ENCODE results near the gene BRD3OS.

Gene BRD3OS

DNA sequence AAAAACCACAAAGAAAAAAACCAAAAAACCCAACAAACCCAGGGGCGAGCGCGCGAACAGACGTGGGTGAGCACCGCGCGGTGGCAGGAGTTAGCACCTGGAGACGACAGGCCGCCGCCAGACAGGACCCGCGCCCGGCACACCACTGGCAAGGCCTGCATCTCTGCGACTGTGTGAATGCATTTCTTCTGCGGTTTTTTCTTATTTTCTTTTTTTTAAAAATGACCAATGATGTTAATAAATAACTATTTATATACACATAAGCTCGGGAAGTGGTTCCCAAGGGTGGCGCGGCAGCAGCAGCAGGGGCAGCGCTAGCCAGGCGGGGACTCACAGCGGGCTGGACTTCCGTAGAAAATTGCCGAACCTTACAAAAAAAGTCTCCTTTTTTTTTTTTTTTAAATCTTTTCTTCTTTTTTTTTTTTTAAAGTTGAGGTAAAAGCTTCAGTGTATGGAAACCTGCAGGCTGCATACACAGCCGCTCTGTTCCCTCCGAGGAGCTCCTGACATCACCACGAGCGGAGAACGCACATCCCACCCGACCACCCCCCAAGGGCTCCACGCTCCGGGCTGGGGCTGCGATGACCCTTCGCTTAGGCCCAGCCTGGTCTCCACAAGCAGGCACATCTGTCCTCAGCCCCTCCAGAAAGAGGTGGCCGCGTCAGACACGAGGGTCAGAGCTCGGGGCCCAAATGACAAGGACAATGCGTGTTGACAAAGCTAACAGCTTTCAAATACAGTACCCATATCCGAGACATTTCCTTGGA lies 7.4 kb downstream of the BRD3OS start:
- H3K4me3 ChIP-seq (replicated peaks; ENCODE audit: low read depth, low read length), result no peak overlapping the region
- peaks cover 26% of the 10 kb centered on the region for H3K36me3 ChIP-seq (ENCODE audit: control insufficient read depth, insufficient read depth, low read length)
- no peaks in the 10 kb centered on the region for H3K27me3 ChIP-seq (replicated peaks; ENCODE audit: control insufficient read depth, insufficient read depth, low read length)
- TF ChIP-seq, protein P1, sequence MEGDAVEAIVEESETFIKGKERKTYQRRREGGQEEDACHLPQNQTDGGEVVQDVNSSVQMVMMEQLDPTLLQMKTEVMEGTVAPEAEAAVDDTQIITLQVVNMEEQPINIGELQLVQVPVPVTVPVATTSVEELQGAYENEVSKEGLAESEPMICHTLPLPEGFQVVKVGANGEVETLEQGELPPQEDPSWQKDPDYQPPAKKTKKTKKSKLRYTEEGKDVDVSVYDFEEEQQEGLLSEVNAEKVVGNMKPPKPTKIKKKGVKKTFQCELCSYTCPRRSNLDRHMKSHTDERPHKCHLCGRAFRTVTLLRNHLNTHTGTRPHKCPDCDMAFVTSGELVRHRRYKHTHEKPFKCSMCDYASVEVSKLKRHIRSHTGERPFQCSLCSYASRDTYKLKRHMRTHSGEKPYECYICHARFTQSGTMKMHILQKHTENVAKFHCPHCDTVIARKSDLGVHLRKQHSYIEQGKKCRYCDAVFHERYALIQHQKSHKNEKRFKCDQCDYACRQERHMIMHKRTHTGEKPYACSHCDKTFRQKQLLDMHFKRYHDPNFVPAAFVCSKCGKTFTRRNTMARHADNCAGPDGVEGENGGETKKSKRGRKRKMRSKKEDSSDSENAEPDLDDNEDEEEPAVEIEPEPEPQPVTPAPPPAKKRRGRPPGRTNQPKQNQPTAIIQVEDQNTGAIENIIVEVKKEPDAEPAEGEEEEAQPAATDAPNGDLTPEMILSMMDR (IDR thresholded peaks at IDR 0.05; ENCODE audit: insufficient read depth, low read length, poor library complexity, severe bottlenecking), result no peak
- DNase-seq (ENCODE audit: extremely low read depth, insufficient read length), result no peak

DNA sequence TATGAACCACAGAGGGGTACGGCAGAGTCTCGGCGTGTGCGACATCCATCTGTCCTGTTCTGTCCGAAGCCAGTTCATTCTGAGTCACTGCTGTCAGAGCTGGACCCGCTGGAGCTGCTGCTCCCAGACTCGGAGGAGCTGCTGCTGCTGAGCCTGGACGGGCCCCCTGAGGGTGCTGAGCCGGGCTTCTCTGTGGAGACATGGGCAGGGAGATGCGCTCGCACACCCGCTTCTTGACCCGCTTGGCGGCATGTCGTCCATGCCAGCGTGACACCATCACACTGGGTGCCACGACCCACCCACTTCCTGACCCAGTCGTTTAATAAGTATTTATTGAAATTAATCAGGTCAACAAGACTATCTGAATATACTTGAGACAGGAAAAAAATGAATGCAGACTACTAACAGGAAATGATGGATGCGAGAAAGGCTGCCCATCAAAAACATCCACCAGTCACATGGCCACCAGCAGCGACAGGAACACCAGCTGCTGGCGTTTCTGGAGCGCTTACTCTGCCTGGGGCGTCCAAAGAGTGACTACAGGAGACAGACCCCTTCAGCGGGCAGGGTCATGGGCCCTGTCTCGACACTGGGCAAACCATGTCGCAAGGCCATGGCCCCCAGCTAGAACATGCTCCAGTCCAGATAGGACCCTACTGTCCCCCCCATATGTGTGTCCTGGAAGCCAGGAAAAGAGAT lies 8.4 kb downstream of the BRD3OS start:
- Histone ChIP-seq H3K4me3 (replicated peaks; ENCODE audit: low read depth, low read length) (no peak overlapping the region), H3K27me3 (replicated peaks; ENCODE audit: control insufficient read depth, insufficient read depth, low read length) (no peaks in the 10 kb centered on the region), H3K36me3 (ENCODE audit: control insufficient read depth, insufficient read depth, low read length) (peaks cover 26% of the 10 kb centered on the region)
- TF ChIP-seq, protein P1 (IDR thresholded peaks at IDR 0.05; ENCODE audit: insufficient read depth, low read length, poor library complexity, severe bottlenecking), result no peak
- DNase-seq (ENCODE audit: extremely low read depth, insufficient read length), result no peak

DNA sequence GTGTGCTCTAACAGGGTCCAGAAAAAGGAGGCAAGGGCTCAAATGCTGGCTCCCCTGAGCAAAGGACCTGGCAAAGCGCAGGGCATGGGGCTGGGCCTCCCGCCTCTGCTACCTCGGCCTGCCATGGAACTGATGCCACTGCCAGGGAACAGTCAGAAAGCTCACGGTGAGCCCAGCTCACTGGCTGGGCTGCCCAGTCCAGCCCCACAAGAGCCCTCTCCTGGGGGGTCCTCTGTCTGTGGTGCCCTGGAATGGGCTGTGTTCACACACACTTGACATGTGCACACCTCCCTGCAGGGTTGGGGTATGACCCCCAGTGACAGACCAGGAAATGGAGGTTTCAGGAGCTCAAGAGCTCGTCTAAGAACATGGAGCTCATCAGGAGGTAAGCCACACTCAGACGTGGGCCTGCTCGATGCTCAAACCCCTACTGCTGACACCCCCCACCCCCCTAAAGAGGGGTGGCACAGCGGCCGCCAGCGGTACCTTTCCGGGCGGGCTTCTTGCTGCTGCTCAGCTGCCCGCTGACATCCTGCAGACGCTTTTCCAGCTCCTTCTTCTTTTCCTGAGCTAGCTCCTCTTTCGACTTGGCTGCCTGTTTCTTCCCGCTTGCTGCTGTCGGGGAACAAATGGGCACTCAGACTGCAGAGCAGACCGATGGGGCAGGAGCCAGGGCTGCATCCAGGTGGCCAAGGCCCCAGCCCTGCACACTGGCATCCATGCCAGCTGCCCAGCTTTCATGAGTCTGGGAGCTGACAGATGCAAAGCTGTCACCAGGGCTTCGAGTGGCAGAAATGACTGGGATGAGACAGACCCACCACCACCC lies 9.1 kb downstream of the BRD3OS start:
- no peak for DNase-seq (ENCODE audit: extremely low read depth, insufficient read length)
- Histone ChIP-seq H3K4me3 (replicated peaks; ENCODE audit: low read depth, low read length) (no peak overlapping the region), H3K36me3 (ENCODE audit: control insufficient read depth, insufficient read depth, low read length) (peaks cover 26% of the 10 kb centered on the region), H3K27me3 (replicated peaks; ENCODE audit: control insufficient read depth, insufficient read depth, low read length) (no peaks in the 10 kb centered on the region)
- TF ChIP-seq, protein P1 (IDR thresholded peaks at IDR 0.05; ENCODE audit: insufficient read depth, low read length, poor library complexity, severe bottlenecking), result no peak

DNA sequence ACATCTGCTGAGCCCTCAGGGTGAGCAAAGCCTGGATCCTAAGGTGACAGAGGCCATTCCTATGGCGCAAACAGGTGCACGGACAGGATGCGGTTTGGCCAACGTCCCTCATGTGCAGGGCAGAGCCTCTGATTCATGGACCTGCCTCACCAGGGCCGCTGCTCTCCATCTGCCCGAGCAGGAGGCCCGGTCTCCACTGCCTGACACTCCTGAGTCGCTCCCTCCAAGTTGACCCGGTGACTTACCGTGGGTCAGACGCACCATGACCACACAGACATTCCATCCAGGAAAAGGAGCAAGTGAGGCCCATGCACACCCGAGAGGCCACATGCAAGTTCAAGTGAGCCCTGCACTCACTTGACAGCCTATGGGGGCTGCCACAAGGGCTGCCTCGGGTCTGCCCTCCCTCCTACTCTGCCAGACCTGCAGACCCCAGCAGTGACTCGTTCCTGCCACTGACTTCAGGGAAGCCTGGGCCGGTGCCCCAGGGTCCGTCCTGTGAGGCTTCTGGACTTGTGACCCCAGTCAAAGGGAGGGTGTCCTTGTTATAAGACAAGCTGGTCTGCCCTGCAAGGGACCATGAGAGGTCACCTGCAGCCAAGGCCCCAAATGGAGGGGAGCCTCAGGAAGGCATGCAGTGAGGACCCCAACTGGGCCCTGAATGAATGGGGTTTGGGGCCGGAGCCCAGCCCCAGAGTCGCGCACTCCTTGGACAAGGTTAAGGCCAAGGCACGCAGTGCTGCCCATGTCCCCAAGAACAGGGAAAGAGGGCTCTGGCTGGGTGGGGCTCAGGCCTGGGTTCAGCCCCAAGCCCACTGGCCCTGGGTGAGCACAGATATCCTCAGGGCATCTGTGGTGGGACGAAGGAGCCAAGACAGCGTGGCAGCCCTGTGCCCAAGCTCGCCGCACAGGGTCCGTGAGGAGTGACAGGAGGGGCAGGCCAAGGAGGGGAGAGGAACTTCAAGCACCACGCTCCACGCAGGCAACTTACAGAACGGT lies 10.1 kb downstream of the BRD3OS start:
- no peak for DNase-seq (ENCODE audit: extremely low read depth, insufficient read length)
- TF ChIP-seq, protein P1 (IDR thresholded peaks at IDR 0.05; ENCODE audit: insufficient read depth, low read length, poor library complexity, severe bottlenecking), result no peak
- H3K36me3 ChIP-seq (ENCODE audit: control insufficient read depth, insufficient read depth, low read length), result peaks cover 27% of the 10 kb centered on the region

DNA sequence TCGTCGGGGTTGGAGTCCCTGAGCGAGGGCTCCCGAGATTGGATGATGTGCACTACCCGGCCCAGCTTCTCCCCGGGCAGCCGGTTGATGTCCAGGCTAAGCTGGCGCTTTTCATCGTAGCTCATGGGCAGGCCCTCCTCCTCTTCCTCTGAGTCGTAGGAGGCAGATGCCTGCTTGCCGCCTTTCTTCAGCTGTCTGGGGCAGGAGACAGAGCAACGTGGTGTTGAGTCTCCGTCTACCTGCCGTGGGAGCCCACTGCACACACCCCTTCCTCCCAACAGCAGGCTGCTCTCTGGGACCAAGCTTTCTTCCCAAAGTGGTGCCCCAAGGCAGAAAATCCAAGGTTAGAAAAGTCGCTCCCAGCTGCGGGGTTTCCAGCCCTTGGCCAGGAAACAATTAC lies 10.8 kb downstream of the BRD3OS start:
- Histone ChIP-seq H3K4me3 (replicated peaks; ENCODE audit: low read depth, low read length) (no peak overlapping the region), H3K27me3 (replicated peaks; ENCODE audit: control insufficient read depth, insufficient read depth, low read length) (no peaks in the 10 kb centered on the region), H3K36me3 (ENCODE audit: control insufficient read depth, insufficient read depth, low read length) (peaks cover 28% of the 10 kb centered on the region)
- TF ChIP-seq, protein P1 (IDR thresholded peaks at IDR 0.05; ENCODE audit: insufficient read depth, low read length, poor library complexity, severe bottlenecking), result no peak
- no peak for DNase-seq (ENCODE audit: extremely low read depth, insufficient read length)

More for the DNA sequence above, 10.1 kb downstream of the BRD3OS start:
- Histone ChIP-seq H3K4me3 (replicated peaks; ENCODE audit: low read depth, low read length) (no peak overlapping the region), H3K27me3 (replicated peaks; ENCODE audit: control insufficient read depth, insufficient read depth, low read length) (no peaks in the 10 kb centered on the region)

All from GM06990 (cell line).